GM12892 (cell line): ENCODE results near the gene CAMKMT.

ENCODE experiments used
- DNase-seq: peaks from one replicate; pipeline ENCODE4 v3.0.0; 2011; ENCODE audit not compliant: insufficient read length
- FAIRE-seq: peaks from 2 replicates; lab custom pipeline; 2011; peaks lifted over from hg19 to GRCh38; lab: Jason Lieb, UNC
- POLR2A ChIP-seq: IDR thresholded peaks from 2 replicates; pipeline ENCODE4 v1.6.1; 2011; ENCODE audit warnings: low read depth, low read length, control low read depth
- POLR2AphosphoS5 ChIP-seq: IDR thresholded peaks from 2 replicates; pipeline ENCODE4 v1.6.1; 2011; ENCODE audit warnings: low read depth, low read length, control low read depth
- TAF1 ChIP-seq: IDR thresholded peaks from 2 replicates; pipeline ENCODE4 v1.6.1; 2011; ENCODE audit warnings: low read depth, mild to moderate bottlenecking, control low read depth, low read length, borderline replicate concordance

Gene CAMKMT

DNA sequence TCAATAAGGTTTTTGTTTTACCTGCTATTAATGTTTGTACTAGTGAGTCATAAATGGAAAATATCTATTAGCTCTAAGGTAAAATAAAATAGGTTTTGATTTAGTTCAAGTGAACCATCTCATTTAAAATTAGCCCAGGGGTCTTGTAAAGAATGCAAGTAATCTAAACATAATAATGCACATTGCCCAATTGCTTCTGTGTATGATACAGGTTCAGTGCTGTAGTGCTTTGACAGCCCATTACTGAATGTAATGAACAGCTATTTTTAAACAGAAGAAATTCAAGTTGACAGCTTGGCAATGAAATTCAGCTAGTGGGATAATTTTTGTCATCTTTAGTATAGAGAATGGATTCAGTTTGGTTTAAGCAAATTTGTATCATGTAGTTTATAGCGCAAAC, 91.5 kb downstream of the CAMKMT start:
- no peak for FAIRE-seq
- TF ChIP-seq POLR2A (no peak), POLR2AphosphoS5 (no peak), TAF1 (no peak)
- no peak for DNase-seq

DNA sequence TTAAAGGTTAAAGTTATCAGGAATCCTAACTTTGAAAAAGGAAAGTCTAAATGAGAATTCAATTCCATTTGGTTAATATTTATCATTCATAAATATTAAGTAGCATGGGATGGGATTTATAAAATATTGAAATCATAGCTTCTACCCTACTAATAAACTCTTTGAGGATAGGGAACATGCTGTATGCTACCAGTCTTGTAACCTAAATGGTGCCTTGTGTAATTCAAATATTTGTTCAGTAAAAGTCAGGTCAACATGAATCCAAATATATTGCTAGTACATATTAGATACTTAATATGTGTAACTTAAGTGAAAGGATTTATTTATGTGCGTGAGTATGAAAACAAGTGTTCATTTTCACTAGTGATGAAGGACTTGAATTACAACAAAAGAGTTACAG, 94.1 kb downstream of the CAMKMT start:
- DNase-seq, result no peak
- no peak for FAIRE-seq
- no peak for TF ChIP-seq POLR2AphosphoS5
- TF ChIP-seq POLR2A, result no peak
- no peak for TF ChIP-seq TAF1

DNA sequence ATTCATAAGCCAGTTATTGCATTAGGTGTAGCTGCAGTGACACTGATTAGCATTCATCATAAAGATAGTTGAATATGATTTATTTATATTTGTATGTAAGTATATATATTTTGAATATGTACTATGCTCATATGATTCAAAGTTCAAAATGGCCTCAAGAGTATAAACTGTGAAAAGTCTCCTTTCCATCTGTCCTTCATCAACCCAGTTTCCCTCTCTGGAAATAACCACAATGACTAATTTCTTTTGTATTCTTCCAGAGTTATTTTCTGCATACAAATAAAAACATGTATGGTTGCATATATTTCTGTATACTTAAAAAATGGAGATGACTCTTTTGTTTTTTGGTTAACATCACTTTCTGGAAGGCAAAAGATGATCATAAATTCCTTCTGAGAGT, 95.2 kb downstream of the CAMKMT start:
- DNase-seq, result no peak
- FAIRE-seq, result no peak
- TF ChIP-seq POLR2AphosphoS5, result no peak
- TF ChIP-seq TAF1, result no peak
- no peak for TF ChIP-seq POLR2A

DNA sequence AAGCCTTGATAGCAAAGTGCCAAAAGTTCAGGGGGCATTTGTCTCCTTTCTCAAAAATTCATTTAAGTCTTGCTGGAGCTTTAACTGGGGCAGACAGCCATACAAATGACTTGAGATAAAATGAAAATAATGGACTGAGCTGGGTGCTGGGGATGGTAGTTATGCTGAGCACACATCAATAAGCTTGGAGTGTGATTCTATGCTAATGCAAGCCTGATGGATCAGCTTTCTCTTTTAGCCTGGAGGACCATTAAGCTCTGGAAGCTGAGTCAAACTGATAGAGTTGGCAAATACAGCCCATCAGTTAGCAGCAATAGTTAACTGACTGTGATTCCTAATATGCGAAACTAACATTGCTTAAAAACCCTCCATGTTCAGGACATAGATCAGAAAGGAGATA, 98.0 kb downstream of the CAMKMT start:
- no peak for TF ChIP-seq POLR2AphosphoS5
- TF ChIP-seq POLR2A, result no peak
- DNase-seq, result no peak
- FAIRE-seq, result no peak

DNA sequence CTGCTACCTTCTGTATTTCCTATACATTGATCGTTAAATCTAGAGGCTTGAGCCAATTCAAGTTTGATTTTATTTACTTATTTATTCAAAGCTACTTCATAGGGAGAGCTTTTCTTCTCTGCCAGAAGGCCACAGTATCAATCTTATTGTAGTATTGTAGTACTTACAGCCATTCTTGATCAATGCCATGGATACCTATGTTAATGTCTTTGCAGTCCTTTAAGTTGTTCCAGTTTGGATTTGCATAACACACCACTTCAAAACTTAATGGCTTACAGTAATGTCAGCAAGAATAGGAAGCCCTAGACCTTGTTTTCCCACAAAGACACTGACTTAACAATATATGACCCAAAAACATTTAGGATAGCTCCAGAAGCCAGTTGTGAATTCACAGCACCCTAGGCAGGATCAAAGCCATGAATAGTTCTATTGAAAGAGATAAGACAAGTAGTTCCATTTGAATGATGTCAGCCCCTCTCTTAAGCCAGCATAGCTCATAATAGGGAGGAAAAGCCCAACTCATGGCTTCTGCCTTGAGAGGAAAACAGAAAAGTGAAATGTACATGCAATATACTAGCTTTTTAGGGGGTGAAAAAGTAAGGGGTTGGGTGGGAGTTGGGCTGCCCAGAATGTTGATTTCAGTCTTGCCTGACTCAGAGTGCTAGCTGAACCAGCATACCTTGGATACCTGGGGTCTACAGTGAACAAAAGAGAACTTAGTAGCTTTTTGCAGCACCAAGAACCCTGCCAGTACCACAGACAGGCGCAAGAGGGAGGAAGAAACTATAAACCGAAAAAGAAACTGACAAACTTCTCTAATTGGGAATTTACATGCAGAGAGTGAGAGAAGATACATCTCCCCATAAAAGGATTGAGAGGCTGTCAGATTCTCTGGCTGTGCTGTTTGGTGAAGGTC, 101.4 kb downstream of the CAMKMT start:
- no peak for TF ChIP-seq TAF1
- TF ChIP-seq POLR2AphosphoS5, result no peak
- TF ChIP-seq POLR2A, result no peak
- DNase-seq (no peak), FAIRE-seq (no peak)

DNA sequence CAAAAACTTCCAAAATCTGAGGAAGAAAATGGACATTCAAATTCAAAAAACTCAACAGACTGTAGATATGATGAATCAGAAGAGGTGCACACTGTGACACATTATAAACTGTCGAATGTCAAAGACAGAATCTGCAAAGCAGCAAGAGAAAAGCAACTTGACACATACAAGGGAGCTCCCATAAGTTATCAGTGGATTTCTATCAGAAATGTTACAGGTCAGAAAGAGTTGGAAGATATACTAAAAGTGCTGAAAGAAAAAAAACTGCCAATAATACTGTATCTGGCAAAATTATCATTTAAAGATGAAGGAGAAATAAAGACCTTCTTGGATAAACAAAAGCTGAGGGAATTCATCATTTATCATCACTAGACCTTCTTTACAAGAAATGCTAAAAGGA, 102.7 kb downstream of the CAMKMT start:
- DNase-seq (no peak), FAIRE-seq (no peak)
- TF ChIP-seq POLR2AphosphoS5, result no peak
- TF ChIP-seq POLR2A, result no peak
- no peak for TF ChIP-seq TAF1

DNA sequence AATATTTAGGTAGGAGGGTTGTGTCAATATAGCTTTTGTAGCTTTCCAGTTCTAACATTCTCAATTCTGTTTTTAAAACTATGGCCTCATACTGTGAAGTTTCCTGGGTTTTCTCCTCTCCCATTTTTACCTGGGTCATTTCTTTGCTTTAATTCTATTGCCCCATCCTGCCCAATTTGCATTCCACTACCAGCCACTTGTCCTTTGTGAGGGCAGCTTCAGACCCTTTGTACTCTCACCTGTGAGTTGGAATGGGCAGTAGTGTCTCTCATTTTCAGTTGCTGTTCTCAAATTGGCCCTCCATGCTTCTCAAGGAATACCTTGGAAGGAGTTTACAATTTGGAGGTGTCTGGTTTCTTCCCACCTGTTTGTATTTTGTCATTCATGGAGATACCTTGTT, 108.4 kb downstream of the CAMKMT start:
- TF ChIP-seq POLR2AphosphoS5 (no peak), POLR2A (no peak), TAF1 (no peak)
- FAIRE-seq (no peak), DNase-seq (no peak)

DNA sequence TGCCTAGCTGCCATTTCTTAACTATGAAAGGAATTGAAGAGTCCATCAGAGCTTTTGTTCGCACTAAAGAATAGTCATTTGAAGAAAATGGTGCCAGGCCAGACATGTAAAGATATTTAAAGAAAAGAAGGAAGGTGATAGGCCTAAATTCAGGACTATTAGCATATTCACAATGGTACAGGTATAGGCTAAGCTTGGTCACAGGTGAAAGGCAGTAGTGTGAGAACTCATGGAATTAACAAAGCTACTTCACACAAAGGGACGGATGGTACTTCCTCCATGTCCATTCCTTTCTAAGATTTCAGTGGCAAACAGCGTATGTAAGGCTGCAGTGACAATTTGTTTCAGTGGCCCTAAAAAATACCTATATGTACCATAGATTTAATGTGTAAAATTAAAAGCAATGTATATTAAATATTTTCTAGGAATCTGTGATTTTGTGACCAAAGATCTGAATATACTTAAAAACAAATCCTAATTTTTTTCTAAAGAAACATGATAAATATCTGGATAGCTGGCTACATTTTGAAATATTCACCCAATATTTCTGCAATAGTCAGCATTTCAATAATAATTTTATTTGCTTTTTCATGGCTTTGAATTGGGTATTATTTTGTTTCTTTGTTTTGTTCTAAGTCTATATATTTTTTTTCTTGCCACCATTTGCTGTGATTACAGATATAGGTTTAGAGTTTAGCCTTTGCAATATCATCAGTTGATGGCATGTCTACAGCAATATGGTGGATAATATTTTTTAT, 116.1 kb downstream of the CAMKMT start:
- FAIRE-seq (no peak), DNase-seq (no peak)
- TF ChIP-seq POLR2AphosphoS5, result no peak
- TF ChIP-seq TAF1, result no peak
- no peak for TF ChIP-seq POLR2A

DNA sequence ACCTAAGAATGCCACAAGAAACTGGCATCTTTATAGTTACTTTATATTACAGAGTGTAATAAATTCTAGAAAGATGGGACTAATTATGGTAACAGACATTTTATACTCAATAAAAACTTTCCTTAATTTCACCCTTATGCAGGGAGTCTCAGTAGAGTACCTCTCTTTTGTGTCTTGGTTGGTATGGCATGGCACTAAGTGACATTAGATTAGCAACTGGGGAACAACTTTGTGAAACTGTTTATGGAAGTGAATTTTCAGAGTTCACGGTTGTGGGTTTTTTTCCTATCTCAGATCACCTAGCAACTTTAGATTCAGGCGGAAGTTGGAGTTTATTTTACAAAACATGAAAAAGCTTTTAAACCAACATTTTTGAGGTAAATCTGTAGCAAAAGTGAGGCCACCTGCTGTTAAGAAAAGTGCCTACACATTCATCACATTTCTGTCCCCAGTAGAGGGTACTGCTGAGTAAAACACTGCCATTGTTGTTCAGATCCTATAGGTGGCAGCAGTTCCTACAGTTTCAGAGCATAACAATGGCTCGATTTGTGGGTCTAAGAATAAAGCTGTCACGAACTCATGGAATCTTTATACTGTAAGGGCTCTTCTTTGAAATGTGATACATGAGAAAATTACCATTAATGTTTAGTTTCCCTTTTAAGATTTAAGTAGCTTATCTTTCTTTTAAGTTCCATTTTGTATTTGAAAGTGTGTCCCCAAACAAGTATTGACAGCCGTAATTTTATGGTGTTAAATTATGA, 117.6 kb downstream of the CAMKMT start:
- DNase-seq, result peak; percentile 25
- peak; percentile 95 for FAIRE-seq
- TF ChIP-seq POLR2A (no peak), POLR2AphosphoS5 (no peak), TAF1 (no peak)

DNA sequence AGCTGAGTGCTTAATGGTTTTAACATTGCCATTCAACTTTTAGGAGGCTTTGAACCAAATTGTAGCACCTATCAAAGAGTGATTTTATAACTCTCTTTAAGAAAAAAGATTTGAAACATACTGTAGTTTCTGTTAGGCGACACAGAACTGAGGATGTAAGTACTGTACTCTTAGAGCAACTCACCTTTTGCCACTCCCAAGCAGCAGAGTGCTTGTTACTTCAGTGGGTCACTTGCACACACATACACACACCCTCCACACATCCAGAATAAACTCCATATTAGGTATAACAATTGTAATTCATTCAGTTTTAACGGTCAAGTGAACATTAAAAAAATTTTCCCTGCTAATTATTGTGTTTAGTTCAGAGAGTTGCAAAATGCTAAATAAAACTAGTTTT, 118.3 kb downstream of the CAMKMT start:
- DNase-seq, result no peak
- TF ChIP-seq POLR2AphosphoS5, result no peak
- no peak for TF ChIP-seq POLR2A
- TF ChIP-seq TAF1, result no peak

DNA sequence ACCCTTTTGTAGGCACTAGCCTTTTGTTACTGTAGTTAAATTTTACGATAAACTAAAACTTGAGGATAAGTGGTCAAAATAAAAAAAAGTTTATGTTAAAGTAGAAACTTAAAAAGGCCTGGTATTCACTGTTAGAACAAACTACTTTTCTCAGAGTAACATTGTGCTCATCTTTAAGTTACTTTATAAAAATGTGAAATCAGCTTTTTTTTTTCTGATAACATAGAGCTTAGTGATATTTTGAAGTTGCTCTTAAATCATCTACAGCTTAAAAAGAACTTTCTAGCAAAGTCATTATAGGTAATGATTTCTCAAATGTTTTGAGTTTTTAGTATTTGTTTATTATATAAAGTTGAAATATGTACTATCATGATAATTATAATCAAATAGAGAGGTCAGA, 125.3 kb downstream of the CAMKMT start:
- no peak for DNase-seq
- TF ChIP-seq POLR2A (no peak), TAF1 (no peak), POLR2AphosphoS5 (no peak)
- FAIRE-seq, result no peak

More for the DNA sequence above, 118.3 kb downstream of the CAMKMT start:
- peak; percentile 64 for FAIRE-seq

DNA sequence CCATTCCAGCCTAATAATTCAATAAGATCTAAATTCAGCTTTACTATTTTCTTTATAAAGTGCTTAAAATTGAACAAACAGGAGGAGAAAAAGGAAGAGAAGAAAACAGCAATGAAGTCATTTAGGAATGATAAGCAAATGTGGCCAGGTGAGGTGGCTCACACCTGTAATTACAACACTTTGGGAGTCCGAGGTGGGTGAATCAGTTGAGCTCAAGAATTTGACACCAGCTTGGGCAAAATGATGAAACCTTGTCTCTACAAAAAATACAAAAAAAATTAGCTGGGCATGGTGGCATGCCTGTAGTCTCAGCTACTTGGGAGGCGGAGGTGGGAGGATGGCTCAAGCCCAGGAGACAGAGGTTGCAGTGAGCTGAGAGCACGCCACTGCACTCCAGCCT, 129.0 kb downstream of the CAMKMT start:
- FAIRE-seq (no peak), DNase-seq (no peak)
- TF ChIP-seq POLR2AphosphoS5 (no peak), TAF1 (no peak), POLR2A (no peak)

DNA sequence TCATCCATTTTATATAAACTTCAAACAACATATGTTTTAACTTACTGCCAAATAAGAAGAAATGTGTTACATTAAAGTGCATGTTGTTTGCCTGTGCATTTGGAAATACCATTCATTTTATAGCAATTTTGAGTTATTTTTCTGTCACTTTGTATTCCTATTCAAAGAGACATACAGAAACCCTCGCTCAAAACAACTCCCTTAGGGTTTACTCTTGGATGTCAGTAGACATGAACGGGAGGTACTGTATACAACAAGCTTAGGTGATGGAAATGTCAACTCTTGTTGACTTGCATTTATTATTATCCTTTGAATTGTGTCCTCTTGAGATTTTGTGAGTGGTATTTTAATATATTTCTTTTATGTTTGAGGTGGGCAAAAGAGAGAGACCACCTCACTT, 132.3 kb downstream of the CAMKMT start:
- no peak for FAIRE-seq
- no peak for TF ChIP-seq POLR2A
- DNase-seq, result no peak
